SK-N-SH (cell line): ENCODE measurements around the gene TAS1R3.

Experiments
- CHD2 ChIP-seq: fragments of 150-350 bp; IDR thresholded peaks from 2 replicates; pipeline ENCODE4 v1.6.1; 2018; ENCODE audit warnings: low read length; ENCODE audit not compliant: partially characterized antibody
- EZH2phosphoT487 ChIP-seq: fragments of 200-600 bp; sonication (generic); IDR thresholded peaks from 2 replicates; pipeline ENCODE4 v1.6.1; 2017; ENCODE audit warnings: low read depth, mixed run types, mild to moderate bottlenecking, antibody characterized with exemption, moderate library complexity, borderline replicate concordance
- FOSL2 ChIP-seq: IDR thresholded peaks from 2 replicates; pipeline ENCODE4 v1.4.0; 2012; ENCODE audit warnings: low read depth, mild to moderate bottlenecking, moderate library complexity, borderline replicate concordance
- NRF1 ChIP-seq: IDR thresholded peaks from 2 replicates; pipeline ENCODE4 v1.6.1; 2012; ENCODE audit warnings: low read depth, mild to moderate bottlenecking, low read length
- POLR2AphosphoS5 ChIP-seq: IDR thresholded peaks from 2 replicates; pipeline ENCODE4 v1.6.1; 2012; ENCODE audit warnings: low read depth, low read length
- RAD21 ChIP-seq: IDR thresholded peaks from 2 replicates; pipeline ENCODE4 v1.6.1; 2012; ENCODE audit warnings: mild to moderate bottlenecking, low read length
- TEAD4 ChIP-seq: IDR thresholded peaks from 2 replicates; pipeline ENCODE4 v1.4.0; 2012; ENCODE audit warnings: mild to moderate bottlenecking, borderline replicate concordance; ENCODE audit not compliant: insufficient read depth
- TF ChIP-seq, protein P1 (sequence below): fragments of 200-600 bp; sonication (generic); IDR thresholded peaks from 2 replicates; pipeline ENCODE4 v1.6.1; 2017; ENCODE audit warnings: antibody characterized with exemption, mild to moderate bottlenecking, moderate library complexity

GRCh38 chr1:1308756-1309250 is 22.3 kb upstream of the TAS1R3 start:
- TF ChIP-seq, protein P1, sequence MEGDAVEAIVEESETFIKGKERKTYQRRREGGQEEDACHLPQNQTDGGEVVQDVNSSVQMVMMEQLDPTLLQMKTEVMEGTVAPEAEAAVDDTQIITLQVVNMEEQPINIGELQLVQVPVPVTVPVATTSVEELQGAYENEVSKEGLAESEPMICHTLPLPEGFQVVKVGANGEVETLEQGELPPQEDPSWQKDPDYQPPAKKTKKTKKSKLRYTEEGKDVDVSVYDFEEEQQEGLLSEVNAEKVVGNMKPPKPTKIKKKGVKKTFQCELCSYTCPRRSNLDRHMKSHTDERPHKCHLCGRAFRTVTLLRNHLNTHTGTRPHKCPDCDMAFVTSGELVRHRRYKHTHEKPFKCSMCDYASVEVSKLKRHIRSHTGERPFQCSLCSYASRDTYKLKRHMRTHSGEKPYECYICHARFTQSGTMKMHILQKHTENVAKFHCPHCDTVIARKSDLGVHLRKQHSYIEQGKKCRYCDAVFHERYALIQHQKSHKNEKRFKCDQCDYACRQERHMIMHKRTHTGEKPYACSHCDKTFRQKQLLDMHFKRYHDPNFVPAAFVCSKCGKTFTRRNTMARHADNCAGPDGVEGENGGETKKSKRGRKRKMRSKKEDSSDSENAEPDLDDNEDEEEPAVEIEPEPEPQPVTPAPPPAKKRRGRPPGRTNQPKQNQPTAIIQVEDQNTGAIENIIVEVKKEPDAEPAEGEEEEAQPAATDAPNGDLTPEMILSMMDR = no peak
- TF ChIP-seq RAD21 = no peak
- TF ChIP-seq CHD2 = no peak
- TF ChIP-seq TEAD4 = no peak
- TF ChIP-seq POLR2AphosphoS5 = no peak
- TF ChIP-seq NRF1 = no peak
- TF ChIP-seq EZH2phosphoT487 = no peak
- TF ChIP-seq FOSL2 = no peak
